Keratinocyte (primary cell): ENCODE results near the gene PTPN2. TPM values are rescaled to one million over a fixed set of nuclear protein-coding genes. Genes with fewer than 3 reads are reported as not detected.

ENCODE experiments used
- DNase-seq: peaks from one replicate; pipeline ENCODE4 v3.0.0-alpha.2; 2011; ENCODE audit warnings: low read depth, missing footprints, low spot score
- FAIRE-seq: peaks from 2 replicates; lab custom pipeline; 2011; peaks lifted over from hg19 to GRCh38; lab: Jason Lieb, UNC
- H2AFZ ChIP-seq: 2 replicates; pipeline ENCODE4 v1.6.0; 2012; ENCODE audit warnings: low read length, control low read depth, inconsistent platforms; ENCODE audit not compliant: control insufficient read depth
- H3K27ac ChIP-seq: 2 replicates; pipeline ENCODE4 v1.5.1; 2011; ENCODE audit warnings: low read length; ENCODE audit not compliant: control insufficient read depth, insufficient read depth
- H3K27me3 ChIP-seq: 3 replicates; pipeline ENCODE4 v1.6.0; 2011; ENCODE audit warnings: low read length; ENCODE audit not compliant: control insufficient read depth, insufficient read depth; ENCODE audit errors: extremely low read depth
- H3K36me3 ChIP-seq, 2 experiments: 2 replicates in 1 of 2; 3 replicates in 1 of 2; pipeline ENCODE4 v1.5.1; 2011; ENCODE audit warnings: low read length in 2 of 2, mild to moderate bottlenecking in 1 of 2; ENCODE audit not compliant: control insufficient read depth in 2 of 2, insufficient read depth in 2 of 2; ENCODE audit errors: extremely low read depth in 1 of 2
- H3K4me1 ChIP-seq: 3 replicates; pipeline ENCODE4 v1.5.1; 2011; ENCODE audit warnings: low read length; ENCODE audit not compliant: control insufficient read depth, insufficient read depth; ENCODE audit errors: extremely low read depth
- H3K4me2 ChIP-seq: 3 replicates; pipeline ENCODE4 v1.6.0; 2011; ENCODE audit warnings: low read depth, low read length; ENCODE audit not compliant: control insufficient read depth, insufficient read depth; ENCODE audit errors: extremely low read depth
- H3K4me3 ChIP-seq, 3 experiments: fragments of 200-600 bp in 1 of 3; sonication (generic) in 1 of 3; 2 replicates in 2 of 3; 3 replicates in 1 of 3; pipeline ENCODE4 v1.5.1; 2011 to 2016; ENCODE audit warnings: low read length in 3 of 3, mild to moderate bottlenecking in 3 of 3, control low read depth in 2 of 3, inconsistent platforms in 1 of 3, low read depth in 1 of 3, mixed read lengths in 1 of 3, mixed run types in 1 of 3, moderate library complexity in 1 of 3; ENCODE audit not compliant: control insufficient read depth in 2 of 3, insufficient read depth in 2 of 3; ENCODE audit errors: extremely low read depth in 1 of 3
- H3K79me2 ChIP-seq: 2 replicates; pipeline ENCODE4 v1.6.0; 2012; ENCODE audit warnings: low read length; ENCODE audit not compliant: control insufficient read depth, insufficient read depth
- H3K9ac ChIP-seq: 3 replicates; pipeline ENCODE4 v1.6.0; 2011; ENCODE audit warnings: low read length; ENCODE audit not compliant: control insufficient read depth, insufficient read depth; ENCODE audit errors: extremely low read depth
- H3K9me1 ChIP-seq: 3 replicates; pipeline ENCODE4 v1.6.0; 2011; ENCODE audit warnings: low read length; ENCODE audit not compliant: control insufficient read depth, insufficient read depth; ENCODE audit errors: extremely low read depth
- H3K9me3 ChIP-seq: 2 replicates; pipeline ENCODE4 v1.5.1; 2012; ENCODE audit warnings: low read depth, low read length; ENCODE audit not compliant: control insufficient read depth
- H4K20me1 ChIP-seq: 3 replicates; pipeline ENCODE4 v1.6.0; 2011; ENCODE audit warnings: low read length; ENCODE audit not compliant: control insufficient read depth, insufficient read depth; ENCODE audit errors: extremely low read depth
- CTCF ChIP-seq, 3 experiments: IDR thresholded peaks in 1 of 3; conservative IDR thresholded peaks in 1 of 3; optimal IDR thresholded peaks in 1 of 3; 2 replicates in 2 of 3; 3 replicates in 1 of 3; pipeline versions ENCODE3 to v1.5.1; 2011; ENCODE audit warnings: low read length in 3 of 3, mild to moderate bottlenecking in 3 of 3, moderate library complexity in 2 of 3, control low read depth in 1 of 3, inconsistent platforms in 1 of 3; ENCODE audit not compliant: insufficient read depth in 2 of 3; ENCODE audit errors: extremely low read depth in 1 of 3
- EZH2 ChIP-seq: IDR thresholded peaks from one replicate; pipeline ENCODE4 v1.6.1; 2012; ENCODE audit warnings: inconsistent platforms, mild to moderate bottlenecking, low read length, moderate library complexity
- dilution Hi-C: fragments of 300-500 bp; cut with MboI; formaldehyde crosslinking; loops from one replicate; pipeline ENCODE4 v1.7.0; 2020; ENCODE audit warnings: low sequenced_read_pairs; ENCODE audit not compliant: extremely low pct_ligation_motif_present
- polyA plus RNA-seq, 5 experiments: library from polyadenylated mRNA; depleted of rRNA in 3 of 5; stranded (reverse) in 3 of 5; stranded (forward) in 1 of 5; unstranded in 1 of 5; fragments of >200 nt; gene quantifications; 1 replicate in 1 of 5; 2 replicates in 3 of 5; 3 replicates in 1 of 5; pipeline versions ENCODE4 v1.2.1 to v1.2.3, GENCODE V29; 2011 to 2012; ENCODE audit warnings: missing spikeins in 2 of 5, low read depth in 1 of 5, low replicate concordance in 1 of 5

Gene PTPN2
- polyA plus RNA-seq, 1 donor (not counting 4 experiments of a cell fraction or from before 2014, with no cell fraction given), result 39.9 TPM

GRCh38 chr18:12842459-12843380 lies 41.3 kb downstream of the PTPN2 start:
- Histone ChIP-seq H3K36me3 (peaks cover 3 to 4% of the 10 kb centered on the region in 2 experiments), H2AFZ (no peak overlapping the region), H3K4me1 (peaks cover 20% of the 10 kb centered on the region), H4K20me1 (no peaks in the 10 kb centered on the region), H3K9me3 (no peaks in the 10 kb centered on the region), H3K79me2 (peaks cover 27% of the 10 kb centered on the region), H3K4me2 (no peak overlapping the region), H3K4me3 (no peak overlapping the region), H3K9me1 (no peaks in the 10 kb centered on the region), H3K27me3 (no peaks in the 10 kb centered on the region), H3K27ac (no peak overlapping the region), H3K9ac (no peak overlapping the region)
- FAIRE-seq (no peak), DNase-seq (no peak)
- TF ChIP-seq EZH2 (no peak), CTCF (optimal IDR thresholded peaks at IDR 0.05 in 1 of 3, IDR thresholded peaks at IDR 0.05 in 1 of 3, conservative IDR thresholded peaks at IDR 0.05 in 1 of 3; ENCODE audit: extremely low read depth in 1 of 3, insufficient read depth in 2 of 3, low read length in 3 of 3) (no peak)
- dilution Hi-C loops, result no loop called here

GRCh38 chr18:12841070-12841469 lies 43.0 kb downstream of the PTPN2 start:
- peaks cover 32% of the 10 kb centered on the region for H3K4me1 ChIP-seq
- dilution Hi-C loops, result no loop called here
- TF ChIP-seq EZH2 (no peak), CTCF (optimal IDR thresholded peaks at IDR 0.05 in 1 of 3, IDR thresholded peaks at IDR 0.05 in 1 of 3, conservative IDR thresholded peaks at IDR 0.05 in 1 of 3; ENCODE audit: extremely low read depth in 1 of 3, insufficient read depth in 2 of 3, low read length in 3 of 3) (peak in 1 of 3 experiments; percentile 7)
- H3K9me1 ChIP-seq, result no peaks in the 10 kb centered on the region
- H3K79me2 ChIP-seq, result peaks cover 32% of the 10 kb centered on the region
- H3K27me3 ChIP-seq, result no peaks in the 10 kb centered on the region
- FAIRE-seq (no peak), DNase-seq (no peak)
- H3K4me2 ChIP-seq, result no peak overlapping the region
- H3K27ac ChIP-seq, result no peak overlapping the region
- no peaks in the 10 kb centered on the region for H4K20me1 ChIP-seq
- H2AFZ ChIP-seq, result no peak overlapping the region
- H3K9ac ChIP-seq, result no peak overlapping the region
- peaks cover 3 to 4% of the 10 kb centered on the region in 2 experiments for H3K36me3 ChIP-seq
- no peaks in the 10 kb centered on the region for H3K9me3 ChIP-seq
- H3K4me3 ChIP-seq, result no peak overlapping the region
